Neural progenitor cell (in vitro differentiated cells): ENCODE measurements around the gene SRR. TPM values are rescaled to one million over a fixed set of nuclear protein-coding genes. Genes with fewer than 3 reads are reported as not detected.
A peak's percentile ranks its signal among the peaks of the same experiment; 100 is the strongest.

Experiments
- DNase-seq: peaks from one replicate; pipeline ENCODE4 v3.0.0-alpha.2; 2016; ENCODE audit warnings: low spot score
- H2AFZ ChIP-seq: fragments of 200-600 bp; sonication (generic); replicated peaks from 2 replicates; pipeline ENCODE4 v1.6.1; 2016; ENCODE audit warnings: antibody characterized with exemption
- H3F3A ChIP-seq: fragments of 200-600 bp; sonication (generic); 2 replicates; pipeline ENCODE4 v1.6.1; 2016; ENCODE audit warnings: antibody characterized with exemption, low read depth
- H3K27ac ChIP-seq: fragments of 200-600 bp; sonication (generic); 2 replicates; pipeline ENCODE4 v1.5.1; 2016; ENCODE audit warnings: mild to moderate bottlenecking
- H3K27me3 ChIP-seq: fragments of 200-600 bp; sonication (generic); 2 replicates; pipeline ENCODE4 v1.6.1; 2016; ENCODE audit warnings: mild to moderate bottlenecking, moderate library complexity
- H3K36me3 ChIP-seq: fragments of 200-600 bp; sonication (generic); 2 replicates; pipeline ENCODE4 v1.5.1; 2016
- H3K4me1 ChIP-seq: fragments of 200-600 bp; sonication (generic); 2 replicates; pipeline ENCODE4 v1.6.1; 2016; ENCODE audit warnings: mixed run types
- H3K4me2 ChIP-seq: fragments of 200-600 bp; sonication (generic); 2 replicates; pipeline ENCODE4 v1.6.1; 2016
- H3K4me3 ChIP-seq: fragments of 200-600 bp; sonication (generic); 2 replicates; pipeline ENCODE4 v1.5.1; 2016
- H3K79me2 ChIP-seq: fragments of 200-600 bp; sonication (generic); 2 replicates; pipeline ENCODE4 v1.6.1; 2016; ENCODE audit warnings: low read depth
- H3K9ac ChIP-seq: fragments of 200-600 bp; sonication (generic); 2 replicates; pipeline ENCODE4 v1.6.1; 2016
- H3K9me3 ChIP-seq: fragments of 200-600 bp; sonication (generic); 2 replicates; pipeline ENCODE4 v1.5.1; 2016; ENCODE audit warnings: low read depth
- H4K20me1 ChIP-seq: fragments of 200-600 bp; sonication (generic); 2 replicates; pipeline ENCODE4 v1.6.1; 2016; ENCODE audit warnings: low read depth
- H3K27ac Mint-ChIP-seq: 3 replicates; pipeline ENCODE4 v1.8.0; 2021; ENCODE audit warnings: mixed read lengths
- H3K27me3 Mint-ChIP-seq: 2 replicates; pipeline ENCODE4 v1.8.0; 2022; ENCODE audit warnings: low read depth, mild to moderate bottlenecking, inconsistent platforms, moderate library complexity, mixed read lengths; ENCODE audit not compliant: insufficient read depth
- H3K36me3 Mint-ChIP-seq: 3 replicates; pipeline ENCODE4 v1.8.0; 2021; ENCODE audit warnings: mixed read lengths
- H3K4me1 Mint-ChIP-seq: 3 replicates; pipeline ENCODE4 v1.8.0; 2021; ENCODE audit warnings: mixed read lengths
- H3K4me3 Mint-ChIP-seq: 3 replicates; pipeline ENCODE4 v1.8.0; 2021; ENCODE audit warnings: mild to moderate bottlenecking, moderate library complexity, mixed read lengths
- H3K9me3 Mint-ChIP-seq: 3 replicates; pipeline ENCODE4 v1.8.0; 2020; ENCODE audit warnings: mixed read lengths
- EZH2 ChIP-seq: fragments of 200-600 bp; sonication (generic); IDR thresholded peaks from 2 replicates; pipeline ENCODE4 v1.6.1; 2017; ENCODE audit warnings: antibody characterized with exemption, mild to moderate bottlenecking, moderate library complexity
- EZH2phosphoT487 ChIP-seq: fragments of 200-600 bp; sonication (generic); IDR thresholded peaks from 2 replicates; pipeline ENCODE4 v1.6.1; 2017; ENCODE audit warnings: antibody characterized with exemption
- total RNA-seq: library from RNA; depleted of rRNA; stranded (reverse); fragments of >200 nt; gene quantifications from 2 replicates; pipeline ENCODE4 v1.2.3, GENCODE V29; 2015; ENCODE audit warnings: low replicate concordance
- TF ChIP-seq, protein P1 (sequence below): fragments of 200-600 bp; sonication (generic); IDR thresholded peaks from 2 replicates; pipeline ENCODE4 v1.5.1; 2017; ENCODE audit warnings: antibody characterized with exemption, mild to moderate bottlenecking

SRR gene
- total RNA-seq, 1 donor from 2014 or later = 40.9 TPM

DNA sequence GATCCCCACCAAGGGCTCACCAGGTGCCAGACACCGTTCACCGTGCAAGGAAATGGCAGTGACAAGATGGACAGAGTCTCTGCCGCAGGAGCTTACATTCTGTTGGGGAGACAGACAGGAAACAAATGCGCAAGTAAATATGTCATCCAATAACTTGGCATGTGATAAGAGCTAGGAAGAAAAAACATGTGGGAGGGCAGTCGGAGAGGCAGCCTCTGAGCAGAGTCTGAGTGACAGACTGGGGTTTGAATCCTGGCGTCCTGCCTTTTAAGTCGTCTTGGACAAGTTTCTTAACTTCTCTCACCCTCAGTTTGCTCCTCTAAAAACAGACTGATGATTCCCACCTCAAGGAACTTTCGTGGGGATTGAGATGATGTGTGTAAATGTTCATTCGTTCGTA lies 40.8 kb downstream of the SRR start:
- Histone ChIP-seq H2AFZ (no peak overlapping the region), H3K9me3 (no peaks in the 10 kb centered on the region), H3K4me1 (peaks cover 14% of the 10 kb centered on the region), H3K4me3 (no peak overlapping the region), H3K79me2 (peaks cover 6% of the 10 kb centered on the region), H3K9ac (no peak overlapping the region), H3K27ac (no peak overlapping the region), H4K20me1 (no peaks in the 10 kb centered on the region), H3K27me3 (no peaks in the 10 kb centered on the region), H3F3A (peaks cover 33% of the 10 kb centered on the region), H3K36me3 (no peaks in the 10 kb centered on the region), H3K4me2 (no peak overlapping the region)
- Mint-ChIP-seq H3K9me3 (no peaks in the 10 kb centered on the region), H3K27ac (peak overlapping the region; percentile 69), H3K36me3 (peaks cover 11% of the 10 kb centered on the region), H3K4me1 (peaks cover 32% of the 10 kb centered on the region), H3K27me3 (peaks cover 4% of the 10 kb centered on the region), H3K4me3 (no peak overlapping the region)
- TF ChIP-seq, protein P1, sequence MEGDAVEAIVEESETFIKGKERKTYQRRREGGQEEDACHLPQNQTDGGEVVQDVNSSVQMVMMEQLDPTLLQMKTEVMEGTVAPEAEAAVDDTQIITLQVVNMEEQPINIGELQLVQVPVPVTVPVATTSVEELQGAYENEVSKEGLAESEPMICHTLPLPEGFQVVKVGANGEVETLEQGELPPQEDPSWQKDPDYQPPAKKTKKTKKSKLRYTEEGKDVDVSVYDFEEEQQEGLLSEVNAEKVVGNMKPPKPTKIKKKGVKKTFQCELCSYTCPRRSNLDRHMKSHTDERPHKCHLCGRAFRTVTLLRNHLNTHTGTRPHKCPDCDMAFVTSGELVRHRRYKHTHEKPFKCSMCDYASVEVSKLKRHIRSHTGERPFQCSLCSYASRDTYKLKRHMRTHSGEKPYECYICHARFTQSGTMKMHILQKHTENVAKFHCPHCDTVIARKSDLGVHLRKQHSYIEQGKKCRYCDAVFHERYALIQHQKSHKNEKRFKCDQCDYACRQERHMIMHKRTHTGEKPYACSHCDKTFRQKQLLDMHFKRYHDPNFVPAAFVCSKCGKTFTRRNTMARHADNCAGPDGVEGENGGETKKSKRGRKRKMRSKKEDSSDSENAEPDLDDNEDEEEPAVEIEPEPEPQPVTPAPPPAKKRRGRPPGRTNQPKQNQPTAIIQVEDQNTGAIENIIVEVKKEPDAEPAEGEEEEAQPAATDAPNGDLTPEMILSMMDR = no peak
- TF ChIP-seq EZH2 (no peak), EZH2phosphoT487 (no peak)
- DNase-seq = no peak

DNA sequence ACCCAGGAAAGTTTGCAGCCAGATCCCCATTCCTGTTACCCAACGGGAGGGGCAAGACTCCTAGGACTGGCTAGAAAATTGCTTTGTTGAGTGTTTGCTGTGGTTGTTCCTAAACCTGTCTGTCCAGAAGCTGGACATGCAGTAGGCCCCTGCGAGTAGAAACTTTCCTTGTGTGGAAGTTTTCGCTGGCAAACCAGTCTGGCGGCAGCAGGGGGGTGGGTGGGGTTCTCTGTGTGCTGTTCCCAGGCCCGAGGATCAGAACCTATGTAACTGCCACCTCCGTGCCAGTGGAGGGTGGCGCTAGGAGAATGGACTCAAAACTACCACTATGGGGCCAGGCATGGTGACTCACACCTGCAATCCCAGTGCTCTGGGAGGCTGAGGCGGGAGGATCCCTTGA lies 42.7 kb downstream of the SRR start:
- H3K36me3 Mint-ChIP-seq = peaks cover 11% of the 10 kb centered on the region
- no peak for DNase-seq
- H3K4me1 Mint-ChIP-seq = peaks cover 30% of the 10 kb centered on the region
- Histone ChIP-seq H2AFZ (no peak overlapping the region), H4K20me1 (no peaks in the 10 kb centered on the region), H3F3A (peaks cover 33% of the 10 kb centered on the region), H3K36me3 (no peaks in the 10 kb centered on the region), H3K9me3 (no peaks in the 10 kb centered on the region), H3K9ac (no peak overlapping the region), H3K4me2 (no peak overlapping the region), H3K4me3 (no peak overlapping the region), H3K79me2 (peaks cover 11% of the 10 kb centered on the region), H3K27ac (no peak overlapping the region), H3K4me1 (peaks cover 16% of the 10 kb centered on the region), H3K27me3 (no peaks in the 10 kb centered on the region)
- H3K9me3 Mint-ChIP-seq = no peaks in the 10 kb centered on the region
- H3K27me3 Mint-ChIP-seq = peaks cover 4% of the 10 kb centered on the region
- H3K4me3 Mint-ChIP-seq = no peak overlapping the region
- no peak overlapping the region for H3K27ac Mint-ChIP-seq
- TF ChIP-seq, protein P1 = no peak
- no peak for TF ChIP-seq EZH2
- TF ChIP-seq EZH2phosphoT487 = no peak

DNA sequence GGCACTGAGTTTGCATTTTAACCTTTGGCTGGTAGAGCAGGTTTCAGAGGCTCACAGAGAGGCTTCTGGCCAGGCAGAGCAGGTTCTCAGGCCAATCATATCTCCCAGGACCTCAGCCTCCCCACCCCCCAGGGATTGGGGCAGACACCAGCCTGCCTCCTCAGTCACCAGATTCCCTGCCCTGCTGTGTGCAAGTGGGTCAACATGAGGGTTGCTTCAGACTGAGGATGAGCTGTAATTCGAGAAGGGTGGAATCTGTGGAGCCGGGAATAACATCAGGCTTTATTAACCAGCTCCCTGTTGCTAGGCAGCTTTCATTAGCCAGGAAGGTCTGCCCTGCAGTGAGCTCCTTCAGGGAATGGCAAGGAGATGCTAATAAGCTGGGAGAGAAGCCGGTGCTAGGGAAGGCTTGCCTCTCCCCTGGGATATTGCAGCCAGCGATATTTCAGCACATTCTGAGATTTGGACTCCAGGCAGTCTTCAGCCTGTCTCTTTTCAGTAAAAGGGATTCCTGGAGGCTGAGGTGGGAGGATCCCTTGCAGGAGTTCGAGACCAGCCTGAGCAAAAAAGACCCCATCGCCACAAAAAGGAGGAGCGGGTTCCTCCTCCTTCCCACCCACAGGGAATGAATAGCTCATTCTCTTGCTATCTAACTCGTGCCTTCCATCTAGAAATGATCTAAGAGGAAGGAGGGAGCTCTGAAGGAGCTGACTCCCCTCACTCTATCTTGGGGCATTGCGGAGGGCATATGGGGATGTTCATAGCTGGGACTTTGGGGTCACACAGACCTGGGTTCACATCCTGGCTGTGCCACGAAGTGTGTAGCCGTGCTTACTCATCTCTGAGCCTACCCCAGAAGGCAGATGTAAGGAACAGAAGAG lies 44.3 kb downstream of the SRR start:
- peak overlapping the region; percentile 43 for H3K4me3 ChIP-seq
- H3K9ac ChIP-seq = no peak overlapping the region
- DNase-seq = peak; percentile 92

More for the DNA sequence above, 44.3 kb downstream of the SRR start:
- H3K79me2 ChIP-seq = peaks cover 11% of the 10 kb centered on the region
- Mint-ChIP-seq H3K27ac (peak overlapping the region; percentile 100), H3K9me3 (no peaks in the 10 kb centered on the region), H3K36me3 (peaks cover 6% of the 10 kb centered on the region), H3K4me3 (peak overlapping the region; percentile 82), H3K4me1 (peaks cover 41% of the 10 kb centered on the region), H3K27me3 (peaks cover 4% of the 10 kb centered on the region)
- no peaks in the 10 kb centered on the region for H3K9me3 ChIP-seq
- H3K27ac ChIP-seq = peak overlapping the region; percentile 88
- TF ChIP-seq EZH2phosphoT487 = no peak
- TF ChIP-seq, protein P1 = no peak
- no peak for TF ChIP-seq EZH2
- peak overlapping the region; percentile 76 for H3K4me2 ChIP-seq
- no peaks in the 10 kb centered on the region for H3K27me3 ChIP-seq
- peak overlapping the region; percentile 61 for H2AFZ ChIP-seq
- no peaks in the 10 kb centered on the region for H3K36me3 ChIP-seq
- H4K20me1 ChIP-seq = no peaks in the 10 kb centered on the region
- H3F3A ChIP-seq = peaks cover 43% of the 10 kb centered on the region
- H3K4me1 ChIP-seq = peaks cover 27% of the 10 kb centered on the region
